Fibroblast of mammary gland (primary cell): ENCODE results near the gene COX6B2.

Experiments
- DNase-seq: peaks from one replicate; pipeline ENCODE4 v3.0.0-alpha.2; 2010; ENCODE audit warnings: low read depth
- H3K4me3 ChIP-seq: 2 replicates; pipeline ENCODE4 v1.5.1; 2011; ENCODE audit warnings: low read depth, mild to moderate bottlenecking, low read length, moderate library complexity; ENCODE audit not compliant: control insufficient read depth
- CTCF ChIP-seq: conservative IDR thresholded peaks from 2 replicates; pipeline ENCODE4 v1.5.1; 2011; ENCODE audit warnings: low read depth, low read length, inconsistent platforms; ENCODE audit not compliant: control insufficient read depth, insufficient read depth

COX6B2 gene

GRCh38 chr19:55382013-55382412 lies 27.5 kb upstream of the COX6B2 start:
- no peak overlapping the region for H3K4me3 ChIP-seq
- TF ChIP-seq CTCF: no peak
- DNase-seq: no peak

GRCh38 chr19:55379174-55379573 lies 24.7 kb upstream of the COX6B2 start:
- no peak overlapping the region for H3K4me3 ChIP-seq
- no peak for TF ChIP-seq CTCF
- DNase-seq: no peak

- no peak for TF ChIP-seq CTCF
- no peak overlapping the region for H3K4me3 ChIP-seq
- DNase-seq: no peak
These were observed 23.0 kb upstream of the COX6B2 start for GRCh38 chr19:55377356-55378131.

GRCh38 chr19:55376241-55376933 lies 21.9 kb upstream of the COX6B2 start, which contains the start of gene TMEM190:
Gene TMEM190 (plus strand): TSS chr19:55376826. CDS start chr19:55376854, 28 bp downstream.
- no peak for TF ChIP-seq CTCF
- H3K4me3 ChIP-seq: no peak within 1 kb of the TSS

GRCh38 chr19:55373993-55374757 lies 19.7 kb upstream of the COX6B2 start:
- no peak for TF ChIP-seq CTCF
- no peak overlapping the region for H3K4me3 ChIP-seq
- peak; percentile 44 for DNase-seq

More at GRCh38 chr19:55376241-55376933, 21.9 kb upstream of the COX6B2 start, which contains the start of gene TMEM190:
- no peak for DNase-seq

GRCh38 chr19:55373306-55373992 lies 18.9 kb upstream of the COX6B2 start:
- H3K4me3 ChIP-seq: no peak overlapping the region
- TF ChIP-seq CTCF: no peak
- no peak for DNase-seq
